RWPE2 (cell line): ENCODE data around the gene DMD.

ENCODE experiments used
- ATAC-seq: fragments of 200-7000 bp; cut with Tn5 transposase; 3 replicates; pipeline ENCODE4 v1.9.1; 2021; ENCODE audit warnings: low read depth
- DNase-seq: peaks from one replicate; pipeline ENCODE4 v3.0.0-alpha.2; 2020; ENCODE audit warnings: low spot score
- H3K27ac ChIP-seq: fragments of 450-650 bp; 2 replicates; pipeline ENCODE4 v1.5.1; 2017; ENCODE audit warnings: mild to moderate bottlenecking; ENCODE audit not compliant: poor library complexity, severe bottlenecking
- H3K27me3 ChIP-seq: fragments of 250-450 bp; sonication (Bioruptor Pico); 2 replicates; pipeline ENCODE4 v1.5.1; 2021; ENCODE audit warnings: mild to moderate bottlenecking, moderate library complexity; ENCODE audit not compliant: insufficient read depth, poor library complexity, severe bottlenecking
- H3K36me3 ChIP-seq: fragments of 250-450 bp; sonication (Bioruptor Pico); 2 replicates; pipeline ENCODE4 v1.5.1; 2020; ENCODE audit warnings: low read depth, mild to moderate bottlenecking, moderate library complexity
- H3K4me1 ChIP-seq: fragments of 250-450 bp; sonication (Bioruptor Pico); 2 replicates; pipeline ENCODE4 v1.5.1; 2021; ENCODE audit warnings: mild to moderate bottlenecking, moderate library complexity; ENCODE audit not compliant: insufficient read depth, poor library complexity, severe bottlenecking
- H3K4me3 ChIP-seq: fragments of 250-450 bp; sonication (Bioruptor Pico); 2 replicates; pipeline ENCODE4 v1.5.1; 2021; ENCODE audit warnings: mild to moderate bottlenecking, moderate library complexity; ENCODE audit not compliant: severe bottlenecking
- H3K9me3 ChIP-seq: fragments of 250-450 bp; sonication (Bioruptor Pico); 2 replicates; pipeline ENCODE4 v1.5.1; 2021; ENCODE audit warnings: mild to moderate bottlenecking, moderate library complexity; ENCODE audit not compliant: severe bottlenecking
- TF ChIP-seq, protein P1 (sequence below): fragments of 450-650 bp; IDR thresholded peaks from one replicate; pipeline ENCODE4 v1.5.1; 2017; ENCODE audit warnings: mild to moderate bottlenecking, moderate library complexity; ENCODE audit not compliant: poor library complexity, severe bottlenecking

Gene DMD

GRCh38 chrX:31429915-31430314 lies 1781.4 kb downstream of the DMD start:
- no peak overlapping the region for H3K4me3 ChIP-seq
- ATAC-seq (no peak), DNase-seq (no peak)
- no peaks in the 10 kb centered on the region for H3K27me3 ChIP-seq
- no peaks in the 10 kb centered on the region for H3K36me3 ChIP-seq
- no peaks in the 10 kb centered on the region for H3K9me3 ChIP-seq
- TF ChIP-seq, protein P1, sequence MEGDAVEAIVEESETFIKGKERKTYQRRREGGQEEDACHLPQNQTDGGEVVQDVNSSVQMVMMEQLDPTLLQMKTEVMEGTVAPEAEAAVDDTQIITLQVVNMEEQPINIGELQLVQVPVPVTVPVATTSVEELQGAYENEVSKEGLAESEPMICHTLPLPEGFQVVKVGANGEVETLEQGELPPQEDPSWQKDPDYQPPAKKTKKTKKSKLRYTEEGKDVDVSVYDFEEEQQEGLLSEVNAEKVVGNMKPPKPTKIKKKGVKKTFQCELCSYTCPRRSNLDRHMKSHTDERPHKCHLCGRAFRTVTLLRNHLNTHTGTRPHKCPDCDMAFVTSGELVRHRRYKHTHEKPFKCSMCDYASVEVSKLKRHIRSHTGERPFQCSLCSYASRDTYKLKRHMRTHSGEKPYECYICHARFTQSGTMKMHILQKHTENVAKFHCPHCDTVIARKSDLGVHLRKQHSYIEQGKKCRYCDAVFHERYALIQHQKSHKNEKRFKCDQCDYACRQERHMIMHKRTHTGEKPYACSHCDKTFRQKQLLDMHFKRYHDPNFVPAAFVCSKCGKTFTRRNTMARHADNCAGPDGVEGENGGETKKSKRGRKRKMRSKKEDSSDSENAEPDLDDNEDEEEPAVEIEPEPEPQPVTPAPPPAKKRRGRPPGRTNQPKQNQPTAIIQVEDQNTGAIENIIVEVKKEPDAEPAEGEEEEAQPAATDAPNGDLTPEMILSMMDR: no peak
- H3K4me1 ChIP-seq: no peaks in the 10 kb centered on the region
- no peak overlapping the region for H3K27ac ChIP-seq

- Histone ChIP-seq H3K9me3 (no peaks in the 10 kb centered on the region), H3K4me3 (no peak overlapping the region), H3K36me3 (no peaks in the 10 kb centered on the region), H3K27me3 (no peaks in the 10 kb centered on the region), H3K4me1 (no peaks in the 10 kb centered on the region), H3K27ac (no peak overlapping the region)
- TF ChIP-seq, protein P1: peak; percentile 51
- no peak for DNase-seq
- no peak for ATAC-seq
Measured at GRCh38 chrX:31423609-31424189, 1787.7 kb downstream of the DMD start.

DNA sequence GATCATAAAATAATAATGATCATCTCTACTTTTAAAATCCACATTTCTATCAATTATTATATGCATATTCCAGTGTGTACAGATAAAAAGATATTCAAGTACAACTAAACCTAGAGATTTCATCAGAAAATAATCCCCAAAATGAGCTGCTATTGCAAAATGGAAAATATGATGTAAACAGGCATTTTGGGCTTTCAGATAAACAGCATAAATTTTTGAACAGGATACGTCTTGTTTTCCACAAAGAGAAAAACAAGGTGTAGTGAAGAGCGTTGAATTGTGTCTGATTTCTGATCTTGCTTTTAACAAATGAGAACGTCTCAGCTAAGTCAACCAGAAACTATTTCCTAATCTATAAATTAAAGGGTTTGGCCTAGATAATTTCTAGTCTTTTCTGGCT lies 1789.9 kb downstream of the DMD start:
- Histone ChIP-seq H3K27me3 (no peaks in the 10 kb centered on the region), H3K4me1 (no peaks in the 10 kb centered on the region), H3K36me3 (no peaks in the 10 kb centered on the region), H3K27ac (no peak overlapping the region), H3K9me3 (no peaks in the 10 kb centered on the region), H3K4me3 (no peak overlapping the region)
- ATAC-seq (no peak), DNase-seq (no peak)
- TF ChIP-seq, protein P1: no peak

GRCh38 chrX:31420711-31421151 lies 1790.6 kb downstream of the DMD start:
- TF ChIP-seq, protein P1: no peak
- DNase-seq: no peak
- Histone ChIP-seq H3K27ac (no peak overlapping the region), H3K4me1 (no peaks in the 10 kb centered on the region), H3K4me3 (no peak overlapping the region), H3K36me3 (no peaks in the 10 kb centered on the region), H3K27me3 (no peaks in the 10 kb centered on the region), H3K9me3 (no peaks in the 10 kb centered on the region)
- no peak for ATAC-seq

DNA sequence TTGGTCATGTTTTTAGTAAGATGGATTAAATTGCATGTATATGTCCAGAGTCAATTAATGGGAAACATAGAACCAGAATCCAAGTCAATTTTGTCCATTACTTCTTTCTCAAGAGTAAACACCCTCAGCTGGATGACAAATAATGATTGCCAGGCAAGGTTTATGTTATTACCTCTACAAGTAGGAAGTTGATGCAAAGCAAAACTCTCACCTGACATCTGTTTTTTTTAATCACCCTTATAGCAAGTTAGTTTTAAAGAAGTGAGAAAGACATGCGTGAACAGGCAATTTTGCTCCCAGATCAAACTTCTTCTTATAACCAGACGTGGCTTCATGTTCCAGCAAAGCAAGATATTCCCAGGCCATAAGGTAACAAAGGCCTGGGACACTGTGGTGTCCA lies 1791.0 kb downstream of the DMD start:
- ATAC-seq: no peak
- Histone ChIP-seq H3K4me3 (no peak overlapping the region), H3K4me1 (no peaks in the 10 kb centered on the region), H3K9me3 (no peaks in the 10 kb centered on the region), H3K27me3 (no peaks in the 10 kb centered on the region), H3K36me3 (no peaks in the 10 kb centered on the region), H3K27ac (no peak overlapping the region)
- TF ChIP-seq, protein P1: no peak
- DNase-seq: no peak
